Smooth muscle cell (in vitro differentiated cells): ENCODE results near the gene CCDC7. TPM values are rescaled to one million over a fixed set of nuclear protein-coding genes. Genes with fewer than 3 reads are reported as not detected.

ENCODE experiments used
- DNase-seq: peaks from one replicate; lab custom pipeline; 2025; ENCODE audit not compliant: unreplicated experiment; lab: John Stamatoyannopoulos, UW
- H2AFZ ChIP-seq: fragments of 200-600 bp; sonication (generic); 2 replicates; pipeline ENCODE4 v1.6.0; 2016; ENCODE audit warnings: antibody characterized with exemption, low read depth, mild to moderate bottlenecking
- H3F3A ChIP-seq: fragments of 200-600 bp; sonication (generic); 2 replicates; pipeline ENCODE4 v1.6.0; 2017; ENCODE audit warnings: antibody characterized with exemption, low read depth
- H3K27ac ChIP-seq: fragments of 200-600 bp; sonication (generic); 2 replicates; pipeline ENCODE4 v1.5.1; 2016; ENCODE audit warnings: low read depth, mild to moderate bottlenecking
- H3K27me3 ChIP-seq: fragments of 200-600 bp; sonication (generic); 2 replicates; pipeline ENCODE4 v1.6.1; 2016; ENCODE audit warnings: low read depth, mild to moderate bottlenecking
- H3K36me3 ChIP-seq: fragments of 200-600 bp; sonication (generic); 2 replicates; pipeline ENCODE4 v1.5.1; 2016; ENCODE audit warnings: low read depth
- H3K4me1 ChIP-seq: fragments of 200-600 bp; sonication (generic); 2 replicates; pipeline ENCODE4 v1.5.1; 2016; ENCODE audit warnings: low read depth
- H3K4me2 ChIP-seq: fragments of 200-600 bp; sonication (generic); 2 replicates; pipeline ENCODE4 v1.6.0; 2016; ENCODE audit warnings: mild to moderate bottlenecking
- H3K4me3 ChIP-seq: fragments of 200-600 bp; sonication (generic); 2 replicates; pipeline ENCODE4 v1.5.1; 2016; ENCODE audit warnings: mild to moderate bottlenecking
- H3K79me2 ChIP-seq: fragments of 200-600 bp; sonication (generic); 2 replicates; pipeline ENCODE4 v1.6.0; 2016; ENCODE audit warnings: low read depth, mild to moderate bottlenecking
- H3K9ac ChIP-seq: fragments of 200-600 bp; sonication (generic); 2 replicates; pipeline ENCODE4 v1.6.0; 2016; ENCODE audit warnings: low read depth
- H3K9me3 ChIP-seq: fragments of 200-600 bp; sonication (generic); replicated peaks from 2 replicates; pipeline ENCODE4 v1.5.1; 2016; ENCODE audit warnings: low read depth
- H4K20me1 ChIP-seq: fragments of 200-600 bp; sonication (generic); 2 replicates; pipeline ENCODE4 v1.6.0; 2016; ENCODE audit warnings: low read depth
- WGBS: methylation state at CpG from one replicate; pipeline ENCODE4 v1.1.7; 2016; ENCODE audit warnings: low lambda C conversion rate; 5-methylcytosine and 5-hydroxymethylcytosine counted together
- polyA plus RNA-seq: library from polyadenylated mRNA; unstranded; fragments of >200 nt; fragmentation: Nextera tagmentation; extraction: Ambion mirVana; gene quantifications from 2 replicates; pipeline ENCODE4 v1.2.1, GENCODE V29; 2016
- total RNA-seq: library from RNA; depleted of rRNA; stranded (reverse); fragments of >200 nt; gene quantifications from 2 replicates; pipeline ENCODE4 v1.2.3, GENCODE V29; 2014
- TF ChIP-seq, protein P1 (sequence below): fragments of 200-600 bp; sonication (generic); IDR thresholded peaks from 2 replicates; pipeline ENCODE4 v1.5.1; 2017; ENCODE audit warnings: borderline replicate concordance, mild to moderate bottlenecking, antibody characterized with exemption; ENCODE audit not compliant: insufficient read depth, poor library complexity, severe bottlenecking

The CCDC7 gene
- total and polyA plus RNA-seq, 2 experiments from 2014 or later, result 1.5 to 4.2 TPM

- WGBS, result 99% methylated on average over 4 of the region's 4 CpGs
- no peak overlapping the region for H2AFZ ChIP-seq
- no peaks in the 10 kb centered on the region for H3K36me3 ChIP-seq
- peak overlapping the region; percentile 94 for H3K4me2 ChIP-seq
- TF ChIP-seq, protein P1, sequence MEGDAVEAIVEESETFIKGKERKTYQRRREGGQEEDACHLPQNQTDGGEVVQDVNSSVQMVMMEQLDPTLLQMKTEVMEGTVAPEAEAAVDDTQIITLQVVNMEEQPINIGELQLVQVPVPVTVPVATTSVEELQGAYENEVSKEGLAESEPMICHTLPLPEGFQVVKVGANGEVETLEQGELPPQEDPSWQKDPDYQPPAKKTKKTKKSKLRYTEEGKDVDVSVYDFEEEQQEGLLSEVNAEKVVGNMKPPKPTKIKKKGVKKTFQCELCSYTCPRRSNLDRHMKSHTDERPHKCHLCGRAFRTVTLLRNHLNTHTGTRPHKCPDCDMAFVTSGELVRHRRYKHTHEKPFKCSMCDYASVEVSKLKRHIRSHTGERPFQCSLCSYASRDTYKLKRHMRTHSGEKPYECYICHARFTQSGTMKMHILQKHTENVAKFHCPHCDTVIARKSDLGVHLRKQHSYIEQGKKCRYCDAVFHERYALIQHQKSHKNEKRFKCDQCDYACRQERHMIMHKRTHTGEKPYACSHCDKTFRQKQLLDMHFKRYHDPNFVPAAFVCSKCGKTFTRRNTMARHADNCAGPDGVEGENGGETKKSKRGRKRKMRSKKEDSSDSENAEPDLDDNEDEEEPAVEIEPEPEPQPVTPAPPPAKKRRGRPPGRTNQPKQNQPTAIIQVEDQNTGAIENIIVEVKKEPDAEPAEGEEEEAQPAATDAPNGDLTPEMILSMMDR, result no peak
- H3F3A ChIP-seq, result no peaks in the 10 kb centered on the region
- H3K9me3 ChIP-seq, result no peaks in the 10 kb centered on the region
- H3K4me3 ChIP-seq, result peak overlapping the region; percentile 74
- H3K79me2 ChIP-seq, result peaks cover 15% of the 10 kb centered on the region
- no peaks in the 10 kb centered on the region for H3K27me3 ChIP-seq
- DNase-seq, result no peak
- peak overlapping the region; percentile 85 for H3K27ac ChIP-seq
- peaks cover 6% of the 10 kb centered on the region for H3K4me1 ChIP-seq
- H4K20me1 ChIP-seq, result no peaks in the 10 kb centered on the region
- H3K9ac ChIP-seq, result no peak overlapping the region
These were observed 904 bp upstream of the CCDC7 start for GRCh38 chr10:32445036-32445435.

DNA sequence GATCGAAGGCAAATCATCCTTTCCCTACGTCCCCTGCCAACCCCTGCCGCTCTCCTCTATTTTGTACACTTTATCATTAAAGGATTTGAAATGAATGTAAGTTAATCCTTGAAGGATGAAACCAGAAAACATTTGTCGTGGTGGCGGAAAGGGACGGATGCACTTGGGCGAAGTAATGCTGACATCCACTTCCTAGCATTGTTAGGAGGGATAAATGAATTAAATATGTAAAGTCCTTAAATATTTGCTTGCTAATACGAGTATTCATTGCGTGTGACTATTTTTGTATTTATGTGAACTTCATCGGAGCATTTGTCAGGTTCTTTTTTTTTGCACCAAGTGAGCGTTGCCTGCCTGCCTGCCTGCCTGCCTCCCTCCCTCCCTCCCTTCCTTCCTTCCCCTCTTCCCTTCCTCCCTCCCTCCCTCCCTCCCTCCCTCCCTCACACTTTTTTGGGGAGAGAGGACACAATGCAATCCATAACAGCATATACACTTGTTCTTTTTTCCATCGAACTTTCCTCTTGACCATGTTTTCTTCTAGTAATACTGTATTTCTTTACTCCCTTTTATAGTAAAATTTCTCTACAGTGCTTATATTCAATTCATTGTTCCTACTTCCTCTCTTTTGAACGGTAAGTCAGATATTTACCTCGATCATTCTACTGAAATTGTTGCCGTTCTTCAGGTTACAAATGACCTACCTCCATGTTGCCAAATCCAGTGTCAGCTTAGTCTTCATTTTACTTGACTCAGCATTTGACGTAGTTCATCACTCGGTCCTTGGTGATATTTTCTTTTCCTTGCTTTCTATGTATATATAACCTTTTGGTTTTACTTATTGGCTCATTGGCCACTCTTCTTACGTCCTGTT is 831 bp downstream of the CCDC7 start:
- no peak for DNase-seq
- TF ChIP-seq, protein P1, result no peak
- WGBS, result 25% methylated on average over 18 of the region's 18 CpGs
- Histone ChIP-seq H3K79me2 (peaks cover 15% of the 10 kb centered on the region), H3K4me3 (peak overlapping the region; percentile 74), H3K36me3 (no peaks in the 10 kb centered on the region), H3F3A (no peaks in the 10 kb centered on the region), H3K4me1 (peaks cover 6% of the 10 kb centered on the region), H3K9ac (peak overlapping the region; percentile 75), H2AFZ (peak overlapping the region; percentile 86), H3K27ac (peak overlapping the region; percentile 85), H3K9me3 (no peaks in the 10 kb centered on the region), H3K4me2 (peak overlapping the region; percentile 94), H4K20me1 (no peaks in the 10 kb centered on the region), H3K27me3 (no peaks in the 10 kb centered on the region)

DNA sequence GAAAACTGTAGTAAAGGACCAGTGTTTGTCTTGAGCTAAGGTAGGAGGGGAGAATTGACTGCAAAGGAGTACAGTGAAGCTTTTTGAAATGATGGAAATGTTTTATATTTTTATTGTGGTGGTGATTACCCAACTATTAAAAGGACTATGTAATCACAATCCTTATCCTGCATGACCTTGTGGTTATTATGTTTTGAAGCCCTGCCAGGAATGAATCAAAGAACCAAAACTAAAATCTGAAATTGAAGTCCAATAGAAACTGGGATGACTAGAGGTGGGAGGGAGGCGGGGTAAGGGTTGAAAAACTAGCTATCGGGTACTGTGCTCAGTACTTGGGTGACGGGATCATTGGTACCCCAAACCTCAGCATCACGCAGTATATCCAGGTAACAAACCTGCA is 8.2 kb downstream of the CCDC7 start:
- Histone ChIP-seq H3K9me3 (no peaks in the 10 kb centered on the region), H4K20me1 (no peaks in the 10 kb centered on the region), H3K36me3 (no peaks in the 10 kb centered on the region), H3F3A (no peaks in the 10 kb centered on the region), H2AFZ (no peak overlapping the region), H3K9ac (no peak overlapping the region), H3K4me3 (no peak overlapping the region), H3K4me2 (no peak overlapping the region), H3K79me2 (no peaks in the 10 kb centered on the region), H3K27me3 (no peaks in the 10 kb centered on the region), H3K4me1 (no peaks in the 10 kb centered on the region), H3K27ac (no peak overlapping the region)
- no peak for DNase-seq
- TF ChIP-seq, protein P1, result no peak
- 95% methylated on average over 4 of the region's 4 CpGs for WGBS
